GM23338 (cell line): ENCODE results near the gene PLEKHA7. TPM values are rescaled to one million over a fixed set of nuclear protein-coding genes. Genes with fewer than 3 reads are reported as not detected.

Source experiments
- ATAC-seq: fragments of 200-7000 bp; cut with Tn5 transposase; 3 replicates; pipeline ENCODE4 v1.9.1; 2020
- DNase-seq: peaks from one replicate; pipeline ENCODE4 v3.0.0-alpha.2; 2015; ENCODE audit warnings: low spot score
- H2AFZ ChIP-seq: fragments of 200-600 bp; sonication (generic); 2 replicates; pipeline ENCODE4 v1.8.0; 2016; ENCODE audit warnings: antibody characterized with exemption, mild to moderate bottlenecking, moderate library complexity
- H3F3A ChIP-seq: fragments of 200-600 bp; sonication (generic); replicated peaks from 2 replicates; pipeline ENCODE4 v1.8.0; 2017; ENCODE audit warnings: antibody characterized with exemption, mixed run types, low read depth
- H3K27ac ChIP-seq: fragments of 200-600 bp; sonication (generic); 2 replicates; pipeline ENCODE4 v1.6.1; 2016; ENCODE audit warnings: low read depth
- H3K27me3 ChIP-seq: fragments of 200-600 bp; sonication (generic); 2 replicates; pipeline ENCODE4 v1.8.0; 2016; ENCODE audit warnings: mild to moderate bottlenecking, mixed run types, moderate library complexity; ENCODE audit not compliant: insufficient read depth
- H3K36me3 ChIP-seq: fragments of 200-600 bp; sonication (generic); 2 replicates; pipeline ENCODE4 v1.8.0; 2016; ENCODE audit warnings: mild to moderate bottlenecking; ENCODE audit not compliant: insufficient read depth
- H3K4me1 ChIP-seq: fragments of 200-600 bp; sonication (generic); 2 replicates; pipeline ENCODE4 v1.8.0; 2016; ENCODE audit warnings: mild to moderate bottlenecking, moderate library complexity; ENCODE audit not compliant: insufficient read depth
- H3K4me2 ChIP-seq: fragments of 200-600 bp; sonication (generic); 2 replicates; pipeline ENCODE4 v1.7.1; 2017; ENCODE audit warnings: mixed run types
- H3K4me3 ChIP-seq: fragments of 200-600 bp; sonication (generic); 2 replicates; pipeline ENCODE4 v1.6.1; 2016; ENCODE audit warnings: mixed run types
- H3K79me2 ChIP-seq: fragments of 200-600 bp; sonication (generic); replicated peaks from 2 replicates; pipeline ENCODE4 v1.8.0; 2017; ENCODE audit warnings: mild to moderate bottlenecking; ENCODE audit not compliant: insufficient read depth
- H3K9me2 ChIP-seq: fragments of 200-600 bp; sonication (generic); 2 replicates; pipeline ENCODE4 v1.8.0; 2017; ENCODE audit not compliant: insufficient read depth
- H4K20me1 ChIP-seq: fragments of 200-600 bp; sonication (generic); replicated peaks from 2 replicates; pipeline ENCODE4 v1.8.0; 2017; ENCODE audit warnings: mild to moderate bottlenecking; ENCODE audit not compliant: insufficient read depth
- H3K27ac Mint-ChIP-seq: 2 replicates; pipeline ENCODE4 v1.8.0; 2020; ENCODE audit warnings: inconsistent platforms, mild to moderate bottlenecking, moderate library complexity, mixed read lengths
- H3K27me3 Mint-ChIP-seq: 3 replicates; pipeline ENCODE4 v1.8.0; 2022; ENCODE audit warnings: low read depth, mild to moderate bottlenecking, moderate library complexity, mixed read lengths, inconsistent platforms; ENCODE audit not compliant: insufficient read depth, poor library complexity
- H3K36me3 Mint-ChIP-seq: 3 replicates; pipeline ENCODE4 v1.8.0; 2021; ENCODE audit warnings: low read depth, mild to moderate bottlenecking, inconsistent platforms, moderate library complexity, mixed read lengths
- H3K4me1 Mint-ChIP-seq: 3 replicates; pipeline ENCODE4 v1.8.0; 2020; ENCODE audit warnings: mild to moderate bottlenecking, inconsistent platforms, mixed read lengths
- H3K4me3 Mint-ChIP-seq: 3 replicates; pipeline ENCODE4 v1.8.0; 2021; ENCODE audit warnings: moderate library complexity, mild to moderate bottlenecking, inconsistent platforms, mixed read lengths
- H3K9me3 Mint-ChIP-seq: 3 replicates; pipeline ENCODE4 v1.8.0; 2020; ENCODE audit warnings: moderate library complexity, mild to moderate bottlenecking, inconsistent platforms, mixed read lengths
- CREB1 ChIP-seq: fragments of 250-450 bp; sonication (Bioruptor Pico); IDR thresholded peaks from 2 replicates; pipeline ENCODE4 v1.5.0; 2020; ENCODE audit warnings: low read depth, mild to moderate bottlenecking, moderate library complexity
- CTCF ChIP-seq, 2 experiments: fragments of 200-600 bp in 1 of 2; sonication (generic) in 1 of 2; conservative IDR thresholded peaks; 2 replicates each; pipeline versions ENCODE4 v1.5.1 to v1.6.1; 2016 to 2017; ENCODE audit warnings: antibody characterized with exemption in 2 of 2, low read depth in 2 of 2, mild to moderate bottlenecking in 2 of 2, moderate library complexity in 1 of 2
- ETS1 ChIP-seq: IDR thresholded peaks from 2 replicates; pipeline ENCODE4 v1.6.1; 2016; ENCODE audit warnings: antibody characterized with exemption
- EZH2 ChIP-seq: fragments of 200-600 bp; sonication (generic); IDR thresholded peaks from one replicate; pipeline ENCODE4 v1.8.0; 2017; ENCODE audit warnings: antibody characterized with exemption, mild to moderate bottlenecking, low read depth; ENCODE audit not compliant: unreplicated experiment
- POLR2AphosphoS5 ChIP-seq: IDR thresholded peaks from 2 replicates; pipeline ENCODE4 v1.6.1; 2016; ENCODE audit warnings: antibody characterized with exemption, low read depth
- STAT1 ChIP-seq: IDR thresholded peaks from one replicate; pipeline ENCODE4 v1.6.1; 2016; ENCODE audit warnings: antibody characterized with exemption; ENCODE audit not compliant: unreplicated experiment
- ZNF114 ChIP-seq: fragments of 250-450 bp; sonication (Bioruptor Pico); IDR thresholded peaks from 2 replicates; pipeline ENCODE4 v1.5.0; 2020; ENCODE audit warnings: mild to moderate bottlenecking, moderate library complexity
- ZNF331 ChIP-seq: fragments of 250-450 bp; sonication (Bioruptor Pico); IDR thresholded peaks from 2 replicates; pipeline ENCODE4 v1.5.0; 2020; ENCODE audit warnings: low read depth, mild to moderate bottlenecking, moderate library complexity
- ZNF462 ChIP-seq: fragments of 250-450 bp; sonication (Bioruptor Pico); IDR thresholded peaks from 2 replicates; pipeline ENCODE4 v1.5.0; 2020; ENCODE audit warnings: mild to moderate bottlenecking, moderate library complexity
- polyA plus RNA-seq: library from polyadenylated mRNA; unstranded; fragments of >200 nt; fragmentation: Nextera tagmentation; extraction: Ambion mirVana; gene quantifications from 2 replicates; pipeline ENCODE4 v1.2.1, GENCODE V29; 2016
- total RNA-seq: library from RNA; depleted of rRNA; stranded (reverse); fragments of >200 nt; shearing (Covaris generic); gene quantifications from 2 replicates; pipeline ENCODE4 v1.2.3, GENCODE V29; 2014

The PLEKHA7 gene
- total and polyA plus RNA-seq, 2 experiments from 2014 or later = 9.7 to 15.8 TPM

GRCh38 chr11:16859651-16860050 lies 154.6 kb downstream of the PLEKHA7 start:
- Histone ChIP-seq H3K27ac (no peak overlapping the region), H3K9me2 (no peaks in the 10 kb centered on the region), H3K4me3 (no peak overlapping the region), H3K79me2 (no peaks in the 10 kb centered on the region), H3K36me3 (no peaks in the 10 kb centered on the region), H3K4me1 (peaks cover 4% of the 10 kb centered on the region; the same call in 1 of the 2 replicates), H2AFZ (no peak overlapping the region), H3F3A (no peaks in the 10 kb centered on the region), H4K20me1 (no peaks in the 10 kb centered on the region), H3K4me2 (no peak overlapping the region), H3K27me3 (no peaks in the 10 kb centered on the region)
- no peaks in the 10 kb centered on the region for H3K9me3 Mint-ChIP-seq
- H3K4me1 Mint-ChIP-seq = peaks cover 12% of the 10 kb centered on the region; the same call in 2 of the 3 replicates
- H3K36me3 Mint-ChIP-seq = no peaks in the 10 kb centered on the region
- no peak for TF ChIP-seq CREB1 (CRISPR knock-in tag)
- TF ChIP-seq POLR2AphosphoS5 = no peak
- TF ChIP-seq CTCF (conservative IDR thresholded peaks at IDR 0.05; ENCODE audit: low read depth in 2 of 2) = no peak
- TF ChIP-seq ETS1 = no peak
- no peak for TF ChIP-seq EZH2
- no peak for TF ChIP-seq STAT1
- TF ChIP-seq ZNF114 (CRISPR knock-in tag) = no peak
- TF ChIP-seq ZNF462 = no peak
- TF ChIP-seq ZNF331 = no peak
- H3K27ac Mint-ChIP-seq = no peak overlapping the region
- no peak overlapping the region for H3K4me3 Mint-ChIP-seq
- DNase-seq = no peak
- ATAC-seq = no peak; the same call in 2 of the 3 replicates
- no peaks in the 10 kb centered on the region for H3K27me3 Mint-ChIP-seq
